ENCODE measurements around the gene PIH1D1. TPM values are rescaled to one million over a fixed set of nuclear protein-coding genes. Genes with fewer than 3 reads are reported as not detected.

Gene PIH1D1
- total and polyA plus RNA-seq, 12 donors = 26.6 to 131 (median 83.6) TPM

- peaks cover 23% of the 10 kb centered on the region for H3K27me3 ChIP-seq
- no peaks in the 10 kb centered on the region for H3K36me3 ChIP-seq (replicated peaks in 1 of 2)
- H3K4me1 ChIP-seq (replicated peaks in 1 of 2) = peaks cover 0 to 5% of the 10 kb centered on the region in 2 donors
- H3K27ac ChIP-seq = no peak overlapping the region
- no peaks in the 10 kb centered on the region for H3K9me3 ChIP-seq (replicated peaks in 1 of 3)
- TF ChIP-seq CTCF (IDR thresholded peaks at IDR 0.05) = no peak
- TF ChIP-seq POLR2A (IDR thresholded peaks at IDR 0.05) = no peak
- DNase-seq = no peak
- no peak overlapping the region for H3K4me3 ChIP-seq
- intact Hi-C loops (cut with DNase I) = no loop called here
- 14 to 79% (median 53%) methylated on average over 1 to 7 of the region's 7 CpGs for WGBS, 4 donors
These were observed 34.5 kb downstream of the PIH1D1 start for GRCh38 chr19:49417088-49417487.

- WGBS, 4 donors = 78 to 96% (median 85%) methylated on average over 2 of the region's 2 CpGs
- Histone ChIP-seq H3K9me3 (replicated peaks in 1 of 3) (no peaks in the 10 kb centered on the region), H3K27ac (no peak overlapping the region), H3K4me3 (no peak overlapping the region), H3K4me1 (replicated peaks in 1 of 2) (no peaks in the 10 kb centered on the region), H3K36me3 (replicated peaks in 1 of 2) (no peaks in the 10 kb centered on the region), H3K27me3 (peaks cover 12% of the 10 kb centered on the region)
- TF ChIP-seq POLR2A (IDR thresholded peaks at IDR 0.05) (no peak), CTCF (IDR thresholded peaks at IDR 0.05) (no peak)
- no peak for DNase-seq
- intact Hi-C loops (cut with DNase I) = no loop called here
These were observed 35.8 kb downstream of the PIH1D1 start for GRCh38 chr19:49415810-49416200.

GRCh38 chr19:49415102-49415809 is 36.4 kb downstream of the PIH1D1 start:
- no peak overlapping the region for H3K4me3 ChIP-seq
- H3K27ac ChIP-seq = no peak overlapping the region
- no peaks in the 10 kb centered on the region for H3K36me3 ChIP-seq (replicated peaks in 1 of 2)
- intact Hi-C loops (cut with DNase I) = no loop called here
- H3K27me3 ChIP-seq = peaks cover 12% of the 10 kb centered on the region
- WGBS, 4 donors = 64 to 75% (median 68%) methylated on average over 8 to 15 of the region's 15 CpGs
- no peaks in the 10 kb centered on the region for H3K4me1 ChIP-seq (replicated peaks in 1 of 2)
- no peak for DNase-seq
- H3K9me3 ChIP-seq (replicated peaks in 1 of 3) = no peaks in the 10 kb centered on the region
- TF ChIP-seq CTCF (IDR thresholded peaks at IDR 0.05) (no peak), POLR2A (IDR thresholded peaks at IDR 0.05) (no peak)

- TF ChIP-seq POLR2A (IDR thresholded peaks at IDR 0.05) (no peak), CTCF (IDR thresholded peaks at IDR 0.05) (no peak)
- no peaks in the 10 kb centered on the region for H3K9me3 ChIP-seq (replicated peaks in 1 of 3)
- intact Hi-C loops (cut with DNase I) = no loop called here
- H3K27me3 ChIP-seq = peaks cover 6% of the 10 kb centered on the region
- no peaks in the 10 kb centered on the region for H3K36me3 ChIP-seq (replicated peaks in 1 of 2)
- DNase-seq = no peak
- H3K27ac ChIP-seq = no peak overlapping the region
- WGBS, 4 donors = 59 to 96% (median 85%) methylated on average over 3 of the region's 3 CpGs
- H3K4me1 ChIP-seq (replicated peaks in 1 of 2) = no peaks in the 10 kb centered on the region
- H3K4me3 ChIP-seq = no peak overlapping the region
These were observed 37.4 kb downstream of the PIH1D1 start for GRCh38 chr19:49414256-49414655.
